Limb (tissue), 2 donors: ENCODE data around the gene BCKDHA.

Source experiments
- DNase-seq, 2 donors: peaks; one replicate each; pipeline ENCODE4 v3.0.0-alpha.2; 2016; ENCODE audit errors: extremely low spot score in 2 of 2

Gene BCKDHA

DNA sequence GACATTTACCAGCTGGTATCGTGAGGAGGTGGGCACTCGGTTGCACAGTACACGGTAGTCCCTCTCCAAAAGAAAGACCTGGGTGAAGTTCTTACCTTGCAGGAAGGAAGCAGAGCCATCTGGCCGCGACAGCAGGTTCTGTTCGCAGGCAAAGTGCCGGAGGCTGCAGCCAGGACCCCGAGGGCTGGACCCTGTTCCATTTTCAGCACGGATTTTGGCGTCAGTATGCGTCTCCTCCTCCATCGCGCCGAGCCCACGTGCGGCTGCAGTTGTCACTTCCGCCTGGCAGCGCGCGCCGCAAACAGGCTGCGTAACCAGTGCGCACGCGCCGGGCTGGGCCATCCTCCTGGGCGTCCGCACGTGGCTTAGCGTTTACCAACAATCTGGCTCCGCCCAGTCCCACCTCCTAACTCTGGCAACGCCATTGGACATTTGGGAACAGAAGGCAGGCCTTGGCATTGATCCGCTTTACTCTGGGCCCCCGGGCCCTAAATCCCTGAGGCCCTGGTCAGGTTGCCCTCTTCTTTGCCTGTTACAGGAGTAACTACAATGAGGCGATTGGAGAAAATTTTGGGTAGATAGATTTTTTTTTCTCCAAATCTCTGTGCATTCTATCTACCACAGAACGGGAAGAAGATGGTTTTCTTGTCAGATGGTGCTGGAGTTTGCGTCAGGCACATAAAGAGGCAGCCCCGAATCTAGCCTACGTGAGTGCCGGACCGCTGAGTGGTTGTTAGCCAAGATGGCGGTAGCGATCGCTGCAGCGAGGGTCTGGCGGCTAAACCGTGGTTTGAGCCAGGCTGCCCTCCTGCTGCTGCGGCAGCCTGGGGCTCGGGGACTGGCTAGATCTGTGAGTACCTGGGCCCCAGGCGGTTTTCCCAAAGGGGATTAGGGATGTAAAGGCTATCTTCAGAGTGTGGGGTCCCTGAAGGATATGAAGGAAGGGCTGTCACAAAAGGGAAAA, at the start of gene BCKDHA, which contains the start of gene EXOSC5:
TSS of gene BCKDHA (plus strand) at position 733 of the 964 bp plus-strand sequence. CDS start at position 743, 10 bp downstream.
TSS of gene EXOSC5 (minus strand) at position 274 of the 964 bp plus-strand sequence. CDS start at position 243, 31 bp downstream.
- peak; percentile 98 to 100 for DNase-seq

DNA sequence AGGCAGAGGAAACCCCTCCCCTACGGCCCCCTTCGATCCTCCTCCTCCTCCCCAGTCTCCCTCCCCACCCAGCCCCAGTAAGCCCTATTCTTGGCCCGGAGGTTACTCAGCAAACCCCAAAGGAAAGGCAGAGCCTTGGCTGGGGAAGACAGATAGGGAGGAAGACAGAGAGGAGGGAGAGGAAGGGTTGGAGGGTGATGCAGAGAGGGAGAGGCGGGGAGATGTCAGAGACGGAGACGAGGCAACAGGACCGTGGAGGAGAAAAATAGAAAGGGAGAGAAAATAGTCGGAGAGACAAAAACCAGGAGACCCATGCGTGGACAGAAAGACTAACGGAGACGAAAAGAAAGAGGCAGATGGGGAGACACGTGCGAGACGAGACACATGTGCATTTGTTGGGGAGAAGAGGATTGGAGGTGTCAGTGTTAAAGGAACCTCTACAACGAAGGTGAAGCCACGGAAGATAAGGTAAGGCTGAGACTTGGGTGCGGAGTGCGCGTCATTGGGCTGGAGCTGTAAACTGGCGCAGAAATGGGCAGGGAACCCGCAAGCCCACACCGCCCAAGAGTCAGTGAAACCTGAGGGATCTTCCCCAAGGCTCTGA, 46.8 kb upstream of the BCKDHA start:
- DNase-seq, result no peak

DNA sequence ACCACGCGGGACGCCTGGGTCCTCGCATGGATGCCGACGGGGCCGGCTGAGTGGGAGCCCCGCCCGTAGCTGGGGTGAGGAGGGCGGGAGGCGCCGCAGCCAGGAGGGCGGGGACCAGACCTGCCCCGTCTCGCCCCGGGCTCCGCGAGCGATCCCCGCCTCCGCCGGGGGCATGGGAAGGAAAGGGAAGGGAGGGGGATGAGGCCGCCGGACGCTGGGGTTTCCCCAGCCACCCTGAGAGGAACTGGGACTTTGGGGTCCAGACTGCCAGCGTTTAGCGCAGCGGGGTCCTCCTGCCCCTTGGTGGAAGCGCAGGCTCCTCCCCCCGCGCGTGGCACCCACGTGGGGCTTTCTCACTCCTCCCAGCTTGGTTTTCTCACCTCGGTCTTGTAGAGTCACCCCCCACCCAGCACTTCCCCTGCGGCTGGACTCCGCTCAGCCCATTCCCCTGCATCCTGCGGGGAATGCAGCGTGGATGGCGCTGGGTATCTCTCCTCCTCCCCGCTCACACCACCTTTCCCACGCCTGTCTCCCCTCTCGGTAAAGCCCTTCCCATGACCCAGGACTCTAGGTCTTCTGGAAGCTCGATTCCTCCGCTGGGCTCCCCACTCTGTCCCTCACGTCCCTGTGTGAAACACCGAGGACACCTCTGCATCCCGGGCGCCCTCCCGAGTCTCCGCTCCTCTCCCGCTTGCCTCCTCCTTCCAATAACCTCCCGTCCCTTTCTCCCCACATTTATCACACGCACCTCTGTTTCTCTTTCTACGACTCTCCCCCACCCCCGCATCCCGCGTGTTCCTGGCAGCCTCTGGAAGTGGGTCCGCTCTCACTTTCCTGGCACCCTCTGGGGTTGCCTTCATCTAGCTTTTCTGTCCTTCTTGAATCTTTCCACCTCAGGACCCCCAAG, 46.0 kb upstream of the BCKDHA start:
- peak in 1 of 2 donors; percentile 62 for DNase-seq

DNA sequence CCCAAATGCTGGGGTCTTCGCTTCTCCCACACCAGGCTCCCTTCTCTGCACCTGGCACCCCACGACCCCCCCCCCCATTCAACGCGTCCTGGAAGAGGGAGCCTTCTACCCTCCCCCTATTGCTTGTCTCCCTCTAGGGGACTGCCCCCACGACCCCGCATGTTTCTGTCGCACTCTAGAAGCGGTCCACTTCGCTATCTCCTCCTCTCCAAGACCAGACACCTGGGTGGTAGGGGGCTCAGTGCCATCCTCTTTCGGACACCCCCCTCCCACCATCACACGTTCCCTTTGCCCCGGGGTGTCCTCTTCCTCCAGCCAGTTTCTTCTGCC, 45.4 kb upstream of the BCKDHA start:
- no peak for DNase-seq

DNA sequence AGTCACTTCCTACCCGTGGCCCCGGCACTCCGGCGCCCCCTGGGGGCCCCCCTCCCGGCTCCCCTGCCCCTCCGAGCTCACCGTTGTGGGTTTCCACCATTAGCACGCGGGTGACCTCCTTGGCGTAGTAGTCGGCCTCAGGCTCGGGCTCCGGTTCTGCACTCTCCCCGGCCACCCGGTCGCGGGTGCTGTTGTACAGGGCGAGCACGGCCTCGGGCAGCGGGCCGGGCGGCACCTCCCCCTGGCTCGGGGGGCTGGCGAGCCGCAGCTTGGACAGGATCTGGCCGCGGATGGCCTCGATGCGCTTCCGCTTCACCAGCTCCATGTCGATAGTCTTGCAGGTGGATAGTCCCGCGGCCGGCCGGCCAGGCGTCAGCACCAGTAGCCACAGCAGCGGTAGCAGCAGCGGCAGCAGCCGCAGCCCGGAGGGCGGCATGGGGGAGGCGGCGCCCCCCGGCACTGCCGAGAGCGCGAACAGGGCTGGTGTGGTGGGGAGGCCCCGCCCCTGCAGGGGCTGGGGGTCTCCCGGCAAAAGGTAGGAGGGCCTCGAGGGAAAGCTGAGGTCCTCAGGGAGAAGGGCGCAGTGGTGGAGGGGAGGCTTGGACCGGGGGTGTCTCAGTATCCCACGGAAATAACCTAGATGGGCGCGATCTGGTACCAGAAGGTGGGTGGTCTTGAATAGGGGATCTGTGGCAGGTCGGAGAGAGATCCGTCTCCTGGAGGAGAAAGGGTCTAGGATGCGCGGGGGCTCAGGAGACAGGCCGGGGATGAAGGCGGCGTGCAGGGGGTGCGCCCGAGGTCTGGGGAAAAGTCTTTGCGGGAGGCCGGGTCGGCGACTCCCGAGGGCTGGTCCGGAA, 44.8 kb upstream of the BCKDHA start:
- peak in 1 of 2 donors; percentile 67 for DNase-seq

DNA sequence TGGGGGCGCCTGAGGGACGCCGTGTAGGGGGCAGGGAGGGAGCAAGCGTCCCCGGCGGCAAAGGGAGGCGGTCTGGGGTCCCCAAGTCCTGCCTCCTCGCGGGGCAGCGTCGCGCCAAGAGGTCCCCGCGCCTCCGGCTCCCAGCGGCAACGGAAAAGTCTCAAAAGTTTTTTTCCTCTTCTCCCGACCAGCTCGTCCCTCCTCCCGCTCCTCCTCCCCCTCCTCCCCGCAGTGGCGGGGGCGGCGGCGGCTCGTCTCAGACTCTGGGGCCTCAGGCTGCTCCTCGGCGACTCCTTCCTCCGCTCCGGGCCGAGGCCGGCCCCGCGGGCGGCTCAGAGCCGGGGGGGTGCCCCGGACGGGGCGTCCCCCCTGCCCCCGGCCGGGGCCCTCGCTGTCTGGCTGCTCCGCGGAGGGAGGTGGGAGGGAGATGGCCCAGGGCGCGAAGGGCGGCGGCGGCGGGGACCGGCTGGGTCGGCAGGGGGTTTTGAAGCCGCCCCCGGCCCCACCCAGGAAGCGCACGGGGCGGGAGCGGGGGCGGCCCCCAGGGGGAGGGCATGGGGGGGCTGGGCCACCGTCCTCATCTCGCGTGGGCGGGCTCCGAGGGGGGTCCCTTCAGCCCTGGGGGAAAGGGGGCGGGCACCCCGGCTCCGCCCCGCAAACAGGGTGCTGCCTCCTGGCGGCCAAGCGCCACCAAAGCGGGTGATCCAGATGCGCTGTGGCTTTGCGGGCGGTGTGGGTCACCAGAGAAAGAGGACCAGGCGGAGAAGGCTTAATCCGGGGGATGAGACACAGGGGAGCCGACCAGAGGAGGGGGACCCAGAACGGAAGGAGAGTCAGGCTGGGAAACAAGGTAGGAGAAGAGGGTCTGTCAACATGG, 43.9 kb upstream of the BCKDHA start, which contains the start of gene TGFB1:
TSS of gene TGFB1 (minus strand) at position 457 of the 877 bp plus-strand sequence. CDS start 878 bp downstream, outside the sequence.
- DNase-seq, result peak in 1 of 2 donors; percentile 83

DNA sequence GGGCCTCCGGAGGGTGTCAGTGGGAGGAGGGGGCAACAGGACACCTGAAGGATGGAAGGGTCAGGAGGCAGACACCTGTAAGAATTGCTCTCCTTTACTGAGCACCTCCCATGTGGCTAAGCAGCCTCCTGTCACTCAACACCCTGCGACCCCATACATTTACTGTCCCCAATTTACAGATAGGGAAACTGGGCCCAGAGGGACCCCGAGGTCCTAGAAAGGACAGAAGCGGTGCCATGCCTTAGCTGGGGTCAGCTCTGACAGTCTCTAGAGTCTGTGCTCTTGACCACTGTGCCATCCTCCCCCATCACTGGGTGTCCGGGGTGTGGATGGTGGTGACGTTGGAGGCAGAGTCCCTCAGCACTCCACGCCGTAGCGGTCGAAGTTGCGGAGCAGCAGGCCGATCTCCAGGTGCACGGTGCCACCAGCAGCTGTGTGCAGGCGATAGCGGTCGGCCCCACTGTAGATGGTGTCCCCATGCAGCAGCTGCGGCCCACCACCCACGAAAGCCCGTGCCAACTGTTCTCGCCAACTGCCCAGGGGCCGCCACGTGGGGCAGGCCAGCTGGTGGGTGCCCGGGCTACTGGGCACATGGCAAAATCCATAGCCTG, 43.2 kb upstream of the BCKDHA start:
- DNase-seq, result no peak

DNA sequence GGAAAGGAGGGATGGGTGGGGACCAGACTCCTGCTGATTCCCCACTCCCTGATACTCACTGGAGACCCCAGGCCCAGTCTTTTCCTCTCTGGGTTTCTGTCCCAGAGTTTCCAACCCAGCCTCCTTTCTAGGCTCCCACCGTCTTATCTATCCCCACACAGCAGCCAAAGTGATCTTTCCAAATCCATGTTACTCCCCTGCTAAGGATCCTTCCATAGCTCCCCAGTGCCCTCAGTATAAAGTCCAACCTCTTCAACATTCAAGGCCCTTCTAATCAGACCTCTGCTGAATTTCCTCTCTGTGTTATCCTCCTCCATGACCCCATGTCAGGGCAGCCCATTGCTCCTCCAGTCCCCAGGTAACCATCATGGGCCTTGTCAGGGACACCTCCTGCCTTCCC, 42.6 kb upstream of the BCKDHA start:
- DNase-seq, result no peak

DNA sequence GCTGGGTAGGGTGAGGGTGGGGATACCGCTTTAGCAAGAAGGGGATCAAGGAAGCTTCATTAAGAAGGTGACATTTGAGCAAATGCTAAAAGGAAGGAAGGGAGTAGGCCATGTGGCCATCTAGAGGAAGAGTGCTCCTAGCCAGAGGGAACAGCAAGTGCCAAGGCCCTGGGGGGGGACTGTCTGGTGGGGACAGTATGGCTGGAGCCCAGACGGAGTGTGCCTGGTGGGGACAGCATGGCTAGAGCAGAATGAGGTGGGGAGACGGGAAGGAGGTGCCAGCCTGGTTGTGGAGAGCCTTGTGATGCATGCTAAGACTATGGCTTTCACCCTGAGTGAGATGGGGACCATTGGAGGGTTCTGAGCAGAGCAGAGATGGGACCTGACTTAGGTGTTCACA, 41.8 kb upstream of the BCKDHA start:
- DNase-seq, result no peak

DNA sequence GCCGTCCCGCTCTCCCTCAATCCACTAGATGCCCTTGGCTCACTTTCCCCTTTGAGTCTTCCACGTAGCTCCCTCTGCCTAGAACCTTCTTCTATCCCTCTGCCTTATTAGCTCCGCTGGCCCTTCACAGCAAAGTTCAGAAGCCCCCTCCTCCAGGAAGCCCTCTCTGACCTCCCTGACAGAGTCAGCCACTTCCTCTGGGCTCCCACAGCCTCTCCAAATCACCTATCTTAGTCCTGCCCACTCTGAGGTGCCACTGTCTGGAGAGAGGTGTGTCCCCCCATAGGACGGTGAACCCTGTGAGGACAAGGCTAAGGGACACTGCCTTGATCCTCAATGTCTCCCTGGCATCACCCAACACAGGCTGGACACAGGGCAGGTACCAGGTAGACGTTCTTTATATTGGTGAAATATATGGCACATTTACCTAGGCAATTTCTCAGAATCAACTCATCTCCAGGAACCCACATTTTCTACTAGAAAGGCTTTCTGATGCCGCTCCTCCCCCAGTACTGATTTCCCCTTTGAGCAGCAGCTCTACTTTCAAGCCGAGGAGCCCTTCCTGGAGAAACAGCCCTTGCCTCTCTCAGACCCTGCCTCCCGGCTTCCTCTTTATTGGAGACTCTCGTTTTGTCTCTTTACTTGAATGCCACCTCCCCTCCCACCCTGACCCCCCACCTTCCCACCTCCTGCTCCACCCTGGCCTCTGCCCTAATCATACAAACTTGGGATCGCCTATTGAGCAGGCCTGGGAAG, 40.5 kb upstream of the BCKDHA start:
- DNase-seq, result no peak

DNA sequence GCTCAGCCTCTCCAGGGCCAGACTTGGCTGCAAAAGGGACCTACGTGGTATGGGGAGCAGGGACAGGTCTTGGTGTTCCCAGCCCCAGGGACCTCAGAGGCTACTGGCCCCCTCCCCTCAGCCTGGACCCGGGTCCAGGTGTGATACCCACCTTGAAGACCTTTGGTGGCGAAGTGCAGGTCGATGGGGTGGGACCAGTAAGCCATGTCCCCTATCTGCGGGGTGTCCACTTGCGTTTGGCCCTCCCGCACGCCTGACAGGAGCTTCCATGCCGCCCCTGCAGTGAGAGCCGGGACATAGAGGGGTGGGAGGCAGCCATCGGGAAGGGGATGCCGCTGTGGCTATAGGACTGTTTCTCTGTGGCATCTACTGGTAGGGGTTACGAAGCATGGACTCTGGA, 39.9 kb upstream of the BCKDHA start:
- no peak for DNase-seq

DNA sequence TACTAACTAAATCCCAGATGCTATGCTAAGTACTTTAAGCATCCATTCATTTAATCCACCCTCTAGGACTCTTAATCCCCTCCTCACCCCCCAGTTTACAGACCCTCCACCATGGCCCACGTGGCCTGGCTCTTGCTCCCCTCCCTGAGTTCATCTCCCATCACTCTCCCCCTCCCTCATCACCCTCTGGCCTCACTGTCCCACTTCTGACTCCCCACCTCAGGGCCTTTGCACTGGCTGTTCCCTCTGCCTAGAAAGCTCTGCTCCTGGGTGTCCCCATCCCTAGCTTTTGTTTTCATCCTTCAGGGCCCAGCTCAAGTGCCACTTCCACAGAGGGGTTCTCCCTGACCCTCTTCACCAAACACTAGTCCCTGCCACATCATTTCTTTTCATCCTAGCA, 37.9 kb upstream of the BCKDHA start:
- no peak for DNase-seq

DNA sequence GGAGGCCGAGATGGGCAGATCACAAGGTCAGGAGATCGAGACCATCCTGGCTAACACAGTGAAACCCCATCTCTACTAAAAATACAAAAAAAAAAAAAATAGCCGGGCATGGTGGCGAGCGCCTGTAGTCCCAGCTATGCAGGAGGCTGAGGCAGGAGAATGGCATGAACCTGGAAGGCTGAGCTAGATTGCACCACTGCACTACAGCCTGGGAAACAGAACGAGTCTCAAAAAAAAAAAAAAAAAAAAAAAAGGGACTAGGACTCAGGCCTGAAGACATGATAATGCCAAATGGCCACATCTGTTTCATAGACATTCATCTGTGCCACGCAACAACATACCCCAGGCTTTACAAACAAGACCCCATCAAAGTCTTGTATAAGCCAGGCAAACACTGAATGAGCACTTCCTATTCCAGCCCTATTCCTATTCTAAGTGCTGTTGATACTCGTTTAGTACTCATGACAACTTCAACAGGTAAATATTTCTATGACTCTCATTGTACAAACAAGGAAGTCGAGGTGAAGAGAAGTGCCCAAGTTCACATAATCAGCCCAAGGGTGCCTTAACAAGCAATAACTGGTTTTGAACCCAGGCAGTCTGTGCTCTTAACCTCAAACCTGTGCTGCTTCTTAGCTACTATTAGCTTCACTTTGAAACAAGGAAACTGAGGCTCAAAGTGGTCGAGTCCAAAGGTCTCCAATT, 35.3 kb upstream of the BCKDHA start:
- no peak for DNase-seq

DNA sequence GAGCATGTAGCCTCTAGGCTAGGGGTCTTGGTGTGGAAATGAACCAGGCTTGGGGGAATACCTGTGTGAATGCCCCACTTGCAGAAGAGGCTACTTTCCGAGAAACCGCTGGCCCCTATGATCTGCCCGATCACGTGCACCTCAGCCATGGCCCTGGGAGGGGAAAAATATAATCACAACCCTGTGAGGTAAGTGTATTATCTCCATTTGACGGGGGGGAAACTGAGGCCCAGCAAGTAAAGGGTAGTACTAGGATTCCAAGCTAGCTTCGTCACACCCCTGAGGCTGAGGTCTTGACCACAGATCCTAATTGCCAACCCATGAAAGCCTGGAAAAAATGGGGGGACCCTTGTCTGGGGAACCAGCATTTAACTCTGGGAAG, 34.3 kb upstream of the BCKDHA start:
- no peak for DNase-seq

DNA sequence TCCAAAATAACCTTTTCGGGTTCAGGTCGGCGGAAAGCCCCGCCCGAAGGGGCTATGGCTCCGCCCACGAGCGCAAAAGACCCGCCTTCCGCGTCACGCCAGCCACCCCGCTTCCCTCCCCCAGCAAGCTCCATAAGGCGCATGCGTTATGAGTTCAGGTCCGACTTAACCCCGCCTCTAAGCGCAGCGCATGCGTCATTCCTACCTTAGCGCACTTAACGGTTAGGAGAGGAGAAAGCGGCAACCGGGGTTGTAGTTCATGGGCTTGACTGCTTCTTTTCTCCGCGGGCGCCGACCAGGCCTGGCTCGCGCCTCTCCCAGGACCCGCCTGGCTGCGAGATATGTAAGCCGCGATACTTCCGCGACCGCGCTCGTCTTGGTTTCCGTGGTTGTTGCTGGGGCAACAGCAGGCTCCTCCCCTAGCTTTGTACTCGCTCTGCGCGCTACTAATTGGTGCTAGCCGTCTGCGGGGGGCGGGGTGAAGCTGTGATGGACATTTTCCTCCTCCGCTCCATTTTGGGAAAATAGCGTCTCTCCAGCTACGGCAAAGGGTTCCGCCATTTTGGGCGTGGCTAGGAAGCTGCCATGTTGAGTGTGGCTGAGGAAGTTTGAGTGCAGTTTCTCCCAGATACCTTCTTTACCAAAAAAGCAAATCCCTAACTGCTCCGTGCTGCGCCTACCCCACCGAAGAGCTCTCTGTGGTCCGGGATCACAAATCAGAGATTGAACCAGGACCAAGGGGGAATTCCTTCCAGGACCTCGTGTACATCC, 33.7 kb upstream of the BCKDHA start, which contains the start of gene B9D2:
TSS of gene B9D2 (minus strand) at position 397 of the 771 bp plus-strand sequence. CDS start 630 bp downstream, outside the sequence.
- peak; percentile 98 to 99 for DNase-seq

DNA sequence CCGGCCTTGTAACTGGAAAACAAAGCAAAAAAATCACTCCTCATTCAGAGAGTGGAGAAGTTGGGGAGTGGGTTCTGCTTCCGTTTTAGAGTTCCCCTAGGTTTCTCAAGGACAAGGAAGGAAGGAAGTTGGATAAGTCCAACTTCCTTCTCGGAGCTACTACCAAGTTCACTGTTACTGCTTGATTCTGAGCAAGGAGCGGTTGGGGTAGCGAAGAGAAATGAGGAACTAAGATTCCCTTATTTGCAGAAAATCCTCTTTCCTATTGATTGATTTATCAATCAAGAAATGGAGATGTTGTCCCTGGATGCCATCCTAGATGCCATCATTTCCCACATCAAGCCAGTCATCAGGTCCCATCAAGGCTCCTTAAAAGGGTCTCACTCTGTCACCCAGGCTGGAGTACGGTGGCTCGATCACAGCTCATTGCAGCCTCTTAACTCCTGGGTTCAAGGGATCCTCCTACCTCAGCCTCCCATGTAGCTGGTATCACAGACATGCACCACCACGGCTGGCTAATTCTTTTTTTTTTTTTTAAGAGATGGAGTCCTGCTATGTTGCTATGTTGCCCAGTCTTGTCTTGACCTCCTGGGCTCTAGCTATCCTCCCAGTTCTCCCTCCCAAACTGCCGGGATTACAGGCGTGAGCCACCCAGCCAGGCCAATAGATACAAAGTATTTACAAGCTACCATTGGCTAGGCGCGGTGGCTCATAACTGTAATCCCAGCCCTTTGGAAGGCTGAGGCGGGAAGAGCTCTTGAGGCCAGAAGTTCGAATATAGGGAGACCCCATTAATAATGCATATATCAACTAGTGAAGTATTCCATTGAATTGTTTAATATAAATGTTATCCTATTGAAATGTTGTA, 32.9 kb upstream of the BCKDHA start:
- DNase-seq, result no peak
